NCI-H82 treated with DMSO at 0.1 percent for 48 hours (cell line): Measurements from ENCODE around the gene UBALD1.
A peak's percentile ranks its signal among the peaks of the same experiment; 100 is the strongest.
"Not testable (repeated sequence)": the region's sequence is repeated elsewhere in the genome, so short reads cannot be mapped to it uniquely, and the experiment has no call there.

Experiments used
- DNase-seq: peaks from one replicate; lab custom pipeline; 2025; ENCODE audit not compliant: unreplicated experiment; lab: John Stamatoyannopoulos, UW

UBALD1 gene

DNA sequence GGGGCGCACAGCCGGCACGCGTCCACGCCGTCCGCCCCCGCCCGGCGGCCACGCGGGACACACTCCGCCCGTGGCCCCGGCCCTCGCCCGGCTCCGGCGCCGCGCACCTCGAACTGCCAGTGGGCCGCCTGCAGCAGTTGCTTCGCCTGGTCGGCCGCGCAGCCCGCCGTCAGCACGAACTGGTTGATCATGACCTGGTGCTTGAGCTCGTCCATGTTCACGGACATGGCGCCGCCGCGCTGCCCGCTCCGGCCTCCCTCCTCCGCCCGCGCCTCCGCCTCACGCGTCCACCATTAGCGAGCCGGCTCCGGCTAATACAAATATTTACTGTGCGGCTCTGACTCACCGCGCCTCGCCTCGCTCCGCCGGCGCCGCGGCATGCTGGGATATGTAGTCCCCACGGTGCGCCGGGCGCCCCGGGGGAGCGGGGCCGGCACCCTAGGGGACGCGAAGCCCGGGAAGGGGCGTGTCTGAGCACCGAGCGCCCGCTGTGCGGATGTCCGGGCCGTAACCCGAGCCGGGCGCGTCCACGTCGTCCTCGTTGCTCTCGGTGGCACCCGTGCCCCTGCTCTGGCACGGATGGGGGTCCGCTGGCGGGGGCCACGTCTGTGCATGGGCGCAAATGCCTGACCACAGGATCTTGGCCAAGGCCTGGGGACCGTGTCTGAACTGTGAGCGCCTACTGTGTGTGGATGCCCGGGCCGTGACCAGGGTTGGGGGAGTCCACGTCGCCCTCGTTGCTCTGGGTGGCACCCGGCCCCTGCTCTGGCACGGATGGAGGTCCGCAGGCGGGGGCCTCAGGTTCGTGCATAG, at the start of gene UBALD1:
Gene UBALD1, minus strand, starts transcription at position 318 of the 813 bp plus-strand sequence. Its CDS starts 91 bp downstream, at position 227.
- DNase-seq, result peak; percentile 34

DNA sequence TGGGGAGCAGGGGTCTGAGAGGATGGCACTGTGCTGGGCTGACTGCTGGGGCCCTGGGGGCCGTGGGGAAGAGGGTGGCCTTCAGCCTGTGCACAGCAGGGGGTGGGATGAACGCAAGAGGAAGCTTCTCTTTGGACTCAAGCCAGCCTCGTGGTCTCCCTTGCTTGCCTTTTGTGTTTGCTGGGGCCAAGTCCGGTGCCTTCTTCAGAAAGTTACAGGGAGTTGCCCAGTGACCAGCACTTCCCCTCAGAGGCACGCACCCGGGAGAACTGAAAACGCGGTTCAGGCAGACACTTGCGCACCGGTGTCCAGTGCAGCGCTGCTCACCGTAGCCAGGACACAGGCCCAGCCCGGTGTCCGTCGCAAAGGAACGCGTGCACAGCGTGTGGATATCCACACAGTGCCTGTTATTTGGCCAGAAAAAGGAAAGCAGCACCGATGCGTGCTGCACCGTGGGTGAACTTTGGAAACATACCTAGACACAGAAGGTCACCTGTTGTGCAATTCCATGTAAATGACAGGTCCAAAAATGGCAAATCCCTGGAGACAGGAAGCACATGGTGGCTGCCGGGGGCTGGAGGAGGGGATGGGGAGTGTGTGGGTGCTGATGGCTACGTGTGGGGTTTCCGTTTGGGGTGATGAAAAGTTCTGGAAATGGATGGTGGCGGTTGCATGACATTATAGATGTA, 49.2 kb upstream of the UBALD1 start:
- no peak for DNase-seq

DNA sequence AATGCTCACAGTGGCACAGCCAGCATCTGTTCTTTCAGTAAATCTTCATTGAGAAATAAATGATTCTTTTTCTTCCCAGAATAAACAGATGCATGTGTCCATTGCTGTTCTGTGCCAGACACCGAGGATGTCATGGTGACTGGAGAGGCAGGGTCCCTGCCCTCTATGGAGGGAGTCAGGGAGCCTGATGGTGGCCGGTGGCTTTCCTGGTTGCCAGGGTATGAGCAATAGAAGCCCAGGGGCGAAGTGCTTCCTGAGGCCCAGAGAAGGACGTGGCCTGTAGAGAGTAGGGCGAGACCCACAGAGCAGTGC, 48.7 kb upstream of the UBALD1 start:
- DNase-seq, result no peak

DNA sequence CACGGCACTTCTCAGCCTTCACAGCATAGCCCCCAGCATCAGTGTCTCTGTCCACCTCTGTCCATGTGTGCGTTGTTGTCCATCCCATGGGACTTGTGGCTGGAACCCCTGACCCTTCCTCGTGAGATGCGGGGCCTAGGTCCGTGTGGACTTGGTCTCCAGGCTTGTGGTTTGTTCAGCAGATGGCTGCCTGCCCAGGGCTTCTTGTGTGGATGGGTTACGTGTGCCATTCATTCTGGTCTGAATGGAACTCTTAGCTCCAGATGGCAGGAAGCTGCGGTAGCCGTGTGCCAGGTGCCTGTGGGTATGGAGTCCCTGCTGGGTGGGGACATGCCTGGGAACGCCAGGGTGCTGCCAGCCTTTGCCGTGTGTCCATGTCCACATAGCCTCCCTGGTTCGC, 47.0 kb upstream of the UBALD1 start:
- DNase-seq, result no peak

DNA sequence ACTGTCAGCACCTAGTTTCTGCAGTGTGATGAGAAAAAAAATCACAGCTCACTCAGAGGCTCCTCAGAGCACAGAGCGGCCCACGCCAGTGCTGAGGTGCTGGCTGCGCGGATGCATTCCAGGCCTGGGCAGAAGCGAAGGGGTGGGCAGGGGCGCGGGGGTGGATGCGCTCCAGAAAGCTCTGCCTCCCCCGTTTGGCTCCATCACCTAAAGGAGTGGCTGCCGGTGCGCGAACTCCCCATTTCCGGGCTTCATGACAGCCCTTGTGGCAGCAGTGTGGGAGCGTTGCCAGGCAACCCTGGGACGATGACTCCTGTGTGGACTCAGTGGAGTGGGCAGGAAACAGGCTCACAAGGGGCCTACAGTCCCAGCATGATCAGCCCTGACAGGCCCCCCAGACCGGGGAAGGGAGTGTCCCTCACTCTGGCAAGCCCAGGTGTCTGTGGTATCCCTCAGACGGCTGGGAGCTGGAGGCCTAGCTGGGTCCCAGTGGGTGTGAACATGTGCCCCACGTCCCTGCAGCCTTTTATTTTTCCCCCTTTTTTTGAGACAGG, 45.8 kb upstream of the UBALD1 start:
- DNase-seq, result no peak

DNA sequence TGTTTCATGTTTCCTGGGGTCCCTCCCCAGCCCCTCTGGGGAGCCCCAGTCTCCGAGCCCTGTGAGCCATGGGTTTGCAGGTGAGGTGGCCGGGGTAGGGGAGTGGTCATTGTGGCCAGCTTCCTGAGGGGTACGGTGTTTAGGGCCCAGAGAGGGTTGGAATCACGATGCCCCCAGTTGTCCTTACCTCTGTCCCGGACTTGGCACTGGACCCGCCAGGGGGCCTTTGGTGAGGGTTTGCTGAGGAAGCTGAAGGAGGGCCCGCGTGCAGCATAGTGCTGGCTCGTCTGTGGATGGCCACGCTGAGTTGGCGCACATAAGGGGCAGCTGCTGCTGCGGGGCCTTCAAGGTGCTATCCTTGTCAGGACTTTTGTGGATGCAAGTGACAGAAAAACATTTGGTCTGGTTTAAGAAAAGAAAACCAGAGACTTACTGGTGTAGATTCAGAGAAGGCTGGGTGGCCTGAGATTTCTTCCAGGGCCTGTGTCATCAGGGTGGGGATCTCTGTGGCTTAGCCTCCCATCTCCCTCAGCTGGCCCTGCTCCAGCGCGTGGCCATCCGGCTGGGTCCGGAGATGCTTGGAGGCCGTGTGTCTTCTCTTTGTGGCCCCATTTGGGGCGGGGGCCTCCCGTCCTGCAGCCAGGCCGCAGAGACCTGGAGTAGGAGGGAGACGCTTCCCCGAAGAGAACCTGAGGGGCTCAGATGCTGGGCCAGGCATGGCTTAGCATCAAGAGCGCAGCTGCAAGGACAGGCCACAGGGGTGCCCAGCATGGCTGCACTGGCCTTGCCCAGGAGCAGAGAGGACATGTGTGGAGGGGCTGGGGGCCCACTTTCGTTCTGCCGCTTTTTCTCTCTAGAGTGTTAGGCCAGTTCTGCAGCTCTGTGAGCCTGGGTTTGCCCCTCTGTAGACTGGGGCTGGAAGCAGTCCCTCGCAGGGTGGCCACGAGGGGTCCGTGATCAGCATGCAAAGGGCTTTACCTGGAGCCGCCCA, 45.0 kb upstream of the UBALD1 start:
- no peak for DNase-seq

DNA sequence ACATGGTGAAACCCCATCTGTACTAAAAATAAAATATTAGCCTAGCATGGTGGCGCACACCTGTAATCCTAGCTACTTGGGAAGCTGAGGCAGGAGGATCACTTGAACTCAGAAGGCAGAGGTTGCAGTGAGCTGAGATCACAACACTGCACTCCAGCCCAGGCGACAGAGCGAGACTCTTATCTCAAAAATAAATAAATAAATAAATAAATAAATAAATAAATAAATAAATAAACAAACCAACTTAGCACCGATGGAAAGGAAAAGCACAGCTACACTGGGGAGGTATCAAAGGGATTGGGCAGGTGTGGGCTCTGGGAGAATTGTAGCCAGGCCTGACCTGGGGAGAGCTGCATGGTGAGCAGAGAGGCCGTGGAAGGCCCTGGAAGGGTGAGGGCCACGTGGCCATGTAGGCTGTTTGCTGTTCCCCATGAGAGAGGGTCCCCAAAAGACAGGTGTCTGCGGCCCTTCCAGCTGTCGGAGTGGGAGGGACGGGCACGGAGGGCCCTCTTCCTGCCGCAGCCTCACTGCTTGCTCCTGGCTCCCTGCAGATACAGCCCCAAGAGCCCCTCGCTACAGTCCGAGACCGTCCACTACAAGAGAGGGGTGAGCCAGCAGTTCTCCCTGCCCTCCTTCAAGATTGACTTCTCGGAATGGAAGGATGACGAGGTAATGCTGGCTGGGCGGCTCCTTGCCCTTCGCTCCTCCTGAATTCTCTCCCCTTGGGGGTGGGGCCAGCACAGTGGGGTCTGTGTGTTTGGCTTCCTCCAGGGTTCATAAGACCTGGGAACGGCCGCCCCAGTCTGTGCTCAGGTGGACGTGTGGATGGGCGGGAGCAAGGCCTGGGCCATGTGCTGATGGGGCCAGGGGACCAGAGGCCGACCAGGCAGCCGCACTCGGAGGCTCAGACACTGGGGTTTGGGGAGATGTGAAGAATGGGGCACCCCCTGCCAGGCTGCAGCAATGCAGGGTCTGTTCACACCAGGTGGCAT, 42.3 kb upstream of the UBALD1 start:
- no peak for DNase-seq

DNA sequence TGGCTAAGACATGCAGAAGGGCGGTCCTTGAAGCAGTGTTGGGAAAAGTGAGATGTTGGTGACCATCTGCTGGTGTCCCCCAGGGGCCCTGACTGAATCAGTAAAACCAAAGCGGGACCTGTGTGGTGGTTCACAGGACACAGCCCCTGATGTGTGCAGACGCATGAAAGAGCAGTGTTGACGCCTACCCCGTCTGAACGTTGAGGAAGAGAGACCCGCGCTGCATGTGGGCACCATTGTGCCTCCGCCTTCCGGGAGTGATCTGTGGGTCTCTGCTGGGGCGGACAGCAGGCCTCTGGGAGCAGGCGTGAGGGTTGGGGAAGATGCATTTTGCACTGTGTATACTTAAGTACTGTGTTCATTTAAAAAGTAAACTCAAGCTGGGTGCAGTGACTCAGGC, 41.5 kb upstream of the UBALD1 start:
- DNase-seq, result no peak

DNA sequence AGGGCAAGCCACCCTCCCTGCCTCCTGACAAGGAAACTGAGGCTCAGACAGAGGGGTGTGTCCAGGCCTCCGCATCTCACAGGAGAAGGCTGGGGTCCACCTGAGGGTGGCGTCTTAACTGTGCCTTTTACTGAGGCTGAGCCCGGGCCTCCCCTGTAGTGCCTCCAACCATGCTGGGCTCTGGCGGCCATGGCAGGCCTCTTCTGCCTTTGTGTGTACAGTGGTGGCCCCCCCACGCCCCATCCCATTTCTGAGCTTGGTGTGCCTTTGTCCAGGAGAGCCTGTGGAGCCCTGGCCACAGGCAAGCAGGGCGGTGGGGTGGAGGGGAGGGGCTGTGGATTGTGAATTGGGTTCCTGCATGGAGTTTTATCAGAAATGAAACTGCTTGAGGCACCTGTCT, 41.1 kb upstream of the UBALD1 start:
- DNase-seq, result no peak

DNA sequence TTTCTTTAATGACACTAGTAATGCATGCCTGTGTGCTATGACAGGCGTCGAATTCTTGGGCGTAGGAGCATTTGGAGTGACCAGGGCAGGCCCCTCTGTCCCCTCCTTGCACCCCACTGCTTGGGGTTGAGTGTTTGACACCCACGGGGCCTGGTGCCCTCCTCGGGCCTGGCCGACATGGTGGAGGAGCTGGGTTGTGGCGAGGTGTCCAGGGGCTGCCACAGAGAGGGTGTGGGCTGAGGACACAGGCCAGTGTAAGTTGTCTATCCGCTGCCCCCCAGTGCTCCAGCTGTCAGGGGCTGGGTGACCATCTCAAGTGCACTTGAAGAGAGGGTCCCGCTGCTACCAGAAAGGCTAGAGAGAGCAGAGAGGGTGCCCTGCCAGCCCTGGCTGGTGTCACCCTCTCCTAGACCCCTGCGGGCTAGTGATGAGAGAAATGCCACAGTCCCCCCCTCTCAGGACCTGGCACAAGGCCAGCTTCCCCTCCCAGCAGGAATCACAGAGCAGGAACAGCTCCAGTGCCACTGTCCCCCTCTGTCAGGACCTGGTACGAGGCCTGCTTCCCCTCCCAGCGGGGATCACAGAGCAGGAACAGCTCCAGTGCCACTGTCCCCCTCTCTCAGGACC, 40.4 kb upstream of the UBALD1 start:
- DNase-seq, result no peak

DNA sequence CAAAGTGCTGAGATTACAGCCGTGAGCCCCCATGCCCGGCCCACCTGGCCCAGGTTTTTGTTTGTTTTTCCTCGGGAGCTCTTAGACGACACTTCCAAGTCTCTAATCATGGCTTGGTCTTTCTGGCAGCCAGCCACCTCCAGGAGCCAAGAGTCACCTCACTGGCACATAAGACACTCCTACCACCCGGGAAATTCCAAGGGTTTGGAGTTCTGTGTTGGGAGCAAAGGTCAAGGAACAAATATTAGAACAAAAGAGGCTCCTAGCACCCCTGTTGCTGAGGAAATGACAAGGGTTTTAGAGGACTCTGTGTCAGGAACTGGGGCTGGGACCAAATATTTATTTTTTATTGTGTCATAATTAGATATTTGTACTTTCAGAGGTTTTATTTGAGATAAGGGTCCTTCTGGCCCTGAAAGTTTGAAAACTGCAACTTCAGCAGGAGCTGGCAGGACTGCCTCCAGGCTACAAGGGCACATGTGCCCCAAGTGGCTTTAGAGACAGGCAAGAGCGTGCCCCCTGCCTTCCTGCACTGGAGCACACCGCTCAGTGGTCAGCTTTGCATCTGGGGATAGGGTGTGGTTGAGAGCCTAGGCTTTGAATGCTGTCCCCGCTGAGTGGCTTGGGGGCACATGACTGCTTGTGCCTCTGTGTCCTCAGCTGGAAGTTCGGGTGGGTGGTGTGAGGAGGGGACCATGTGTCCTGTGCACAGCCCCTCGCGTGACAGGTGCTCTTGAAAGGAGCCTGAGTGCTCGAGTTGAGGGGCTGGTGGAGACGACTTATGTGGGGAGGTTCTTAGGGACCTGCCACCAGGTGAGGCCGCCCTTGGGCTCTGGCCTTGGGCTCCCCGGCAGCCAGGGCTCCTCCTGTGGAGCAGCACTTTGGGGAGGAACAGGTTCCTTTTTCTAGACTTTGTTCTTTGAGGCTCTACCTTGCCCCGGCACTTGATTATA, 39.6 kb upstream of the UBALD1 start:
- no peak for DNase-seq

DNA sequence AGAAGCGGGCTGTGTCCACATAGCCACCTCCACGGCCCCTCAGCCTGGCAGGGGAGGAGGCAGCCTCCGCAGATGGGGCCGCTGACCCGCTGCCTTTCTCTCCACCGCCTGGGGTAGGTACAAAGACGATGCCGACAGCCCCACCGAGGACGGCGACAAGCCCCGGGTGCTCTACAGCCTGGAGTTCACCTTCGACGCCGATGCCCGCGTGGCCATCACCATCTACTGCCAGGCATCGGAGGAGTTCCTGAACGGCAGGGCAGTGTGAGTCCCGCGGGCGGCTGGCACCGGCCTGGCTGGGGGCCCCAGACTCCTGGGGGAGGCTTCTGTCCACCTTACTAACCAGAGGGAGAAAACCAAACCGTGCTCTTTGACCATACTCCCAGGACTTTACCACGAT, 37.9 kb upstream of the UBALD1 start:
- DNase-seq, result no peak

DNA sequence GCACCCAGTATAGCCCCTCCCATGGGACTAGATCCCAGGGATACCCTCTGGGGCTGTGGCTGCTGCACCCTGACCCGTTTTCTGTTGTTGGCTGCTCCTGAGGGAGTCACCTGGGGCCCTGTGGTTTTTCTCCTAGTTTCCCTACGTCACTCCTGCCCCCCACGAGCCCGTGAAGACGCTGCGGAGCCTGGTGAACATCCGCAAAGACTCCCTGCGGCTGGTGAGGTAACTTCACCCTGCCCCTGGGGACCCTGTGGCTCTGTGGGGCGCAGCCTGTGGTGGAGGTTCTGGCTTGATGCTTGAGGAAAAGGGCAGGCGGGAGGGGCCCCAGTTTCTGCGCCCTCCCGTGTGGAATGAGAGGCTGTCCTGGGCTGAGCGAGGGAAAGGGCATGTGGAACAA, 37.1 kb upstream of the UBALD1 start:
- no peak for DNase-seq

DNA sequence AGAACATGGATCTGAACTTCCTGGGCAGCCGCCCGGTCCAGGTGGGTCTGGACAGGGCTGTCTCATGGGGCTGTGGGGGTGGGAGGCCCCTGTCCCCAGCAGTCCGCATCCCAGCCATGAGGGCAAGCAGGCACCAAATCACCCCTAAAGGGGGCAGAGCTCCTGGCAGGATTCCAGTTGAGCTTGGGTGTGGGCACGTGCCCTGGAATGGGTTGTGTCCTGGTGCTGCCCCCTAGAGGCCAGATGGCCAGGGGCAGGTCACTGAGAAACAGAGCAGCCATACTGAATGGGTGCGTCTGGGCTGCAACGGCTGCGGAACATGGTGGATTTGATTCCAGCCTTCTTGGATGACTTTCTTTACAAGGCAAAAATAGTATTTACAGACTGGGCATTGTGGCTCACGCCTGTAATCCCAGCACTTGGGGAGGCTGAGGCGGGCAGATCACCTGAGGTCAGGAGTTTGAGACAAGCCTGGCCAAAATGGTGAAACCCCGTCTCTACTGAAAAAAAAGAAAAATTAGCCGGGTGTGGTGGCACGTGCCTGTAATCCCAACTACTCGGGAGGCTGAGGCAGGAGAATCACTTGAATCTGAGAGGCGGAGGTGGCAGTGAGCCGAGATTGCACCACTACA, 35.9 kb upstream of the UBALD1 start:
- DNase-seq, result not testable (repeated sequence)

DNA sequence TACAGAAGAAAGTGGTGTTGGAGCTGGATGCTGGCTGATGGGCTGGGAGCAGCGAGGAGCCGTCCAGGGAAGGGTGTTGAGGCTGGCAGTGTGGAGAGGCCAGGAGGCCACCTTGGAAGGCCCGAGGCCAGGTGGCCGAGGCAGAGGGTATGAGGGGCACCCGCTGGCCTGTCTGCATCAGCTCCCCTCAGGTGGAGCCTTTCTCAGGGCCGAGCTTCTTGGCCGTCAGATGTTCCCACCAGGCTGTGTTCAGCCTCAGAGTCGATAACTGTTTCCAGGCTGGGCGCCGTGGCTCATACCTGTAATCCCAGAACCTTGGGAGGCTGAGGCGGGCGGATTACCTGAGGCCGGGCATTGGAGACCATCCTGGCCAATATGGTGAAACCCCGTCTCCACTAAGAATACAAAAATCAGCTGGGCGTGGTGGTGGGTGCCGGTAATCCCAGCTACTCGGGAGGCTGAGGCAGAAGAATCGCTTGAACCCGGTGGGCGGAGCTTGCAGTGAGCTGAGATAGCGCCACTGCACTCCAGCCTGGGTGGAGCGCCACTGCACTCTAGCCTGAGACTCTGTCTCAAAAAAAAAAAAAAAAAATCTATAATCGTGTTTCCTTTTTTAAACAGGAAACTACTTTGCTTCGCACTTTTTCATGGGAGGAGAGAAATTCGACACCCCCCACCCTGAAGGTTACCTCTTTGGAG, 35.2 kb upstream of the UBALD1 start:
- DNase-seq, result no peak

DNA sequence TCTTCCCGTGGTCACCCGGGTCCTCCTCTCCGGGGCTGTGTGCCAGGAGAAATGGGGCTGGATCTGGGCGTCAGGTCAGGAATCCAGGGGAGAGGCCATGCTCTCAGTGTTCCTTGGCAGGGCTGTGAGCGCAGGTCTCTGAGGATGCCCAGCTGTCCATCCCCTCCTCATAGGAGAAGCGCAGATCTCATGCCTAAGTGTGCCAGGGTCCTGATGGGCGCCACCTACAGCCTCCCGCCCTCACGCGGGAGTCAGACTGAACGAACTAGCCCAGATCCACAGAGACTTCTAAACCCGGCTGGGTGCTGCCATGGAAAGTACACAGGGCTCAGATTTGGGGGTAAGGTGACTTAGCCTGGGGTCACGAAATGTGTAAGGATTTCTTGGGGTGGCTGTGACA, 34.2 kb upstream of the UBALD1 start:
- DNase-seq, result no peak

DNA sequence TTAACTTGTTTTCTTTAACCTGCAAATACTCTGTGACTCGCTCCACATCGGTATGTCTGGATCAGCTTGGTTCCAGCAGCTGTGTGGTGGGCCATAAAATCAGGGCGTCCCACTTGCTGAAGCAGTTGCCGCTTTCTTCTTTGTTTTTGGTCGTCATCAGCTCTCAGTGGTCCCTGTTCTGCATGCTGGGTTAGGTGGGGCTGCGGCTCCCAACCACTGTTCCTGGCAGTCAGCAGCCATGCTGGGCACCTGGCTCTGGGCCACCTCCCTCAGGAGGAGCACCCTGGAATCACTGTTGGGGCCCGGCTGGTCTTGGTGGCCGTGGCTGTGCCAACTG, 32.9 kb upstream of the UBALD1 start:
- no peak for DNase-seq
